K562 (cell line): ENCODE data around the gene IMMP2L. TPM values are rescaled to one million over a fixed set of nuclear protein-coding genes. Genes with fewer than 3 reads are reported as not detected.
A peak's percentile ranks its signal among the peaks of the same experiment; 100 is the strongest.

Experiments
- CHD2 ChIP-seq: IDR thresholded peaks from 2 replicates; pipeline ENCODE4 v1.6.1; 2011; ENCODE audit warnings: low read depth, low read length
- HIVEP1 ChIP-seq: fragments of 250-450 bp; sonication (Bioruptor Pico); IDR thresholded peaks from 2 replicates; pipeline ENCODE4 v1.4.0; 2020; ENCODE audit warnings: mild to moderate bottlenecking
- PRPF4 ChIP-seq: fragments of 200-400 bp; formaldehyde crosslinking; IDR thresholded peaks from one replicate; pipeline ENCODE4 v1.6.1; 2017; ENCODE audit warnings: low read length, low read depth, mild to moderate bottlenecking; ENCODE audit not compliant: insufficient read depth, poor library complexity, severe bottlenecking
- WHSC1 ChIP-seq: IDR thresholded peaks from one replicate; pipeline ENCODE4 v1.6.1; 2012; ENCODE audit warnings: low read length, control low read depth, inconsistent platforms
- polyA plus RNA-seq, 8 experiments: library from polyadenylated mRNA; depleted of rRNA in 4 of 8; stranded (reverse) in 5 of 8; unstranded in 3 of 8; fragments of >200 nt; fragmentation: Nextera tagmentation in 2 of 8; fragmentation: Illumina TruSeq in 1 of 8; extraction: Ambion mirVana in 2 of 8; extraction: Trizol in 1 of 8; gene quantifications; 2 replicates each; pipeline versions ENCODE4 v1.2.1 to v1.2.3, GENCODE V29; 2011 to 2014; ENCODE audit warnings: inconsistent platforms in 1 of 8, missing spikeins in 1 of 8
- total RNA-seq, 7 experiments: library from RNA; depleted of rRNA in 6 of 7; stranded (reverse); fragments of >200 nt in 6 of 7; fragmentation: Illumina TruSeq in 2 of 7; extraction: Trizol in 2 of 7; gene quantifications; 2 replicates each; pipeline versions ENCODE4 v1.2.1 to v1.2.3, GENCODE V29; 2011 to 2021; ENCODE audit warnings: low replicate concordance in 1 of 7
- TF ChIP-seq, protein P1 (sequence below): sonication (generic); formaldehyde crosslinking; IDR thresholded peaks from 2 replicates; pipeline ENCODE4 v1.4.0; 2020; ENCODE audit warnings: mild to moderate bottlenecking, missing genetic modification reagents
- TF ChIP-seq, protein P2 (sequence below): fragments of 450-650 bp; IDR thresholded peaks from 2 replicates; pipeline ENCODE4 v1.6.1; 2016; ENCODE audit warnings: mild to moderate bottlenecking, moderate library complexity

The IMMP2L gene
- total and polyA plus RNA-seq, 9 of the 15 experiments (the other 6 are each of a cell fraction or from before 2014, with no cell fraction given): 29.7 to 116 (median 53.0) TPM

DNA sequence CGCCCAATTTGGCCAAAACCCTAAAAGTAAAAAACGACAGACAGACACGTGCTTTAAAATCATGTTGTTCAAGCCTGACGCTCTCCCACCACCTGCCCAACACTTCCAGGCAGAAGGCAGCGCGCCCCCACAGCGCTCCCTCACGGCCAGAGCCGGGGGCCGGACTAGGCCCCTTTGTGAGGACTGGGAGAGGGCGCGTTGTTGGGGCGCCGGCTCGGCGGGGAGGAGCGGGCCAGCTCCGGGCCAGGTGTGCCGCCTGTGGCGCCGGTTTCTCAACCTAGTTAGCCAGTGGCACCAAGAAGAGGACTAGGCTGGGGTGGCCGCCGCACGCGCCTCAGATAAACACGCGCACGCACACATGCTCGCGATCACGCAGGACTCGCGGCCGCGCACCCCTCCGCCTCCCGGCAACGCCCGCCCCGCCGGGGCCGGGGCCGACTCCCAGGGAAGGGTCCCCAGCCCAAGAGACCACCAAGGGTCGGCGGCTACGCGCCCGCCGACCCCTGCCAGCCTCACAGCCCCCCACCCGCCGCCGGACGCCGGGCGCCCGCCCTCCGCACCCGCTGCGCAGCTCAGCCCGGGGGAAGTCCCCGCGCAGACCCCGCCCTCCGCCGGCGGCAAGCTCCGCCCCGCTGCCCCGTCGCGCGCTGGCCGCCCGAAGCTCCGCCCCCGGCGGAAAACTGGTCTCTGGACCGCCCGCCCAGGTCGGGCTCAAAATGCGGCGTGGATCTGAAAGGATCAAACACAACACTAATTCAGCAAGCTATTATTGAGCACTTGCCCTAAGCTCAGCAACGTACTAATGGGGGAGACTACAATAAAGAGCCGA lies at the start of gene IMMP2L (continued):
- TF ChIP-seq, protein P1, sequence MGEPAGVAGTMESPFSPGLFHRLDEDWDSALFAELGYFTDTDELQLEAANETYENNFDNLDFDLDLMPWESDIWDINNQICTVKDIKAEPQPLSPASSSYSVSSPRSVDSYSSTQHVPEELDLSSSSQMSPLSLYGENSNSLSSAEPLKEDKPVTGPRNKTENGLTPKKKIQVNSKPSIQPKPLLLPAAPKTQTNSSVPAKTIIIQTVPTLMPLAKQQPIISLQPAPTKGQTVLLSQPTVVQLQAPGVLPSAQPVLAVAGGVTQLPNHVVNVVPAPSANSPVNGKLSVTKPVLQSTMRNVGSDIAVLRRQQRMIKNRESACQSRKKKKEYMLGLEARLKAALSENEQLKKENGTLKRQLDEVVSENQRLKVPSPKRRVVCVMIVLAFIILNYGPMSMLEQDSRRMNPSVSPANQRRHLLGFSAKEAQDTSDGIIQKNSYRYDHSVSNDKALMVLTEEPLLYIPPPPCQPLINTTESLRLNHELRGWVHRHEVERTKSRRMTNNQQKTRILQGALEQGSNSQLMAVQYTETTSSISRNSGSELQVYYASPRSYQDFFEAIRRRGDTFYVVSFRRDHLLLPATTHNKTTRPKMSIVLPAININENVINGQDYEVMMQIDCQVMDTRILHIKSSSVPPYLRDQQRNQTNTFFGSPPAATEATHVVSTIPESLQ (CRISPR knock-in tag): peak; percentile 97; the same call in 1 of the 2 replicates
- no peak for TF ChIP-seq WHSC1
- peak; percentile 61 for TF ChIP-seq CHD2
- peak; percentile 54; the same call in 1 of the 2 replicates for TF ChIP-seq HIVEP1 (CRISPR knock-in tag)
- peak; percentile 25 for TF ChIP-seq PRPF4
- TF ChIP-seq, protein P2, sequence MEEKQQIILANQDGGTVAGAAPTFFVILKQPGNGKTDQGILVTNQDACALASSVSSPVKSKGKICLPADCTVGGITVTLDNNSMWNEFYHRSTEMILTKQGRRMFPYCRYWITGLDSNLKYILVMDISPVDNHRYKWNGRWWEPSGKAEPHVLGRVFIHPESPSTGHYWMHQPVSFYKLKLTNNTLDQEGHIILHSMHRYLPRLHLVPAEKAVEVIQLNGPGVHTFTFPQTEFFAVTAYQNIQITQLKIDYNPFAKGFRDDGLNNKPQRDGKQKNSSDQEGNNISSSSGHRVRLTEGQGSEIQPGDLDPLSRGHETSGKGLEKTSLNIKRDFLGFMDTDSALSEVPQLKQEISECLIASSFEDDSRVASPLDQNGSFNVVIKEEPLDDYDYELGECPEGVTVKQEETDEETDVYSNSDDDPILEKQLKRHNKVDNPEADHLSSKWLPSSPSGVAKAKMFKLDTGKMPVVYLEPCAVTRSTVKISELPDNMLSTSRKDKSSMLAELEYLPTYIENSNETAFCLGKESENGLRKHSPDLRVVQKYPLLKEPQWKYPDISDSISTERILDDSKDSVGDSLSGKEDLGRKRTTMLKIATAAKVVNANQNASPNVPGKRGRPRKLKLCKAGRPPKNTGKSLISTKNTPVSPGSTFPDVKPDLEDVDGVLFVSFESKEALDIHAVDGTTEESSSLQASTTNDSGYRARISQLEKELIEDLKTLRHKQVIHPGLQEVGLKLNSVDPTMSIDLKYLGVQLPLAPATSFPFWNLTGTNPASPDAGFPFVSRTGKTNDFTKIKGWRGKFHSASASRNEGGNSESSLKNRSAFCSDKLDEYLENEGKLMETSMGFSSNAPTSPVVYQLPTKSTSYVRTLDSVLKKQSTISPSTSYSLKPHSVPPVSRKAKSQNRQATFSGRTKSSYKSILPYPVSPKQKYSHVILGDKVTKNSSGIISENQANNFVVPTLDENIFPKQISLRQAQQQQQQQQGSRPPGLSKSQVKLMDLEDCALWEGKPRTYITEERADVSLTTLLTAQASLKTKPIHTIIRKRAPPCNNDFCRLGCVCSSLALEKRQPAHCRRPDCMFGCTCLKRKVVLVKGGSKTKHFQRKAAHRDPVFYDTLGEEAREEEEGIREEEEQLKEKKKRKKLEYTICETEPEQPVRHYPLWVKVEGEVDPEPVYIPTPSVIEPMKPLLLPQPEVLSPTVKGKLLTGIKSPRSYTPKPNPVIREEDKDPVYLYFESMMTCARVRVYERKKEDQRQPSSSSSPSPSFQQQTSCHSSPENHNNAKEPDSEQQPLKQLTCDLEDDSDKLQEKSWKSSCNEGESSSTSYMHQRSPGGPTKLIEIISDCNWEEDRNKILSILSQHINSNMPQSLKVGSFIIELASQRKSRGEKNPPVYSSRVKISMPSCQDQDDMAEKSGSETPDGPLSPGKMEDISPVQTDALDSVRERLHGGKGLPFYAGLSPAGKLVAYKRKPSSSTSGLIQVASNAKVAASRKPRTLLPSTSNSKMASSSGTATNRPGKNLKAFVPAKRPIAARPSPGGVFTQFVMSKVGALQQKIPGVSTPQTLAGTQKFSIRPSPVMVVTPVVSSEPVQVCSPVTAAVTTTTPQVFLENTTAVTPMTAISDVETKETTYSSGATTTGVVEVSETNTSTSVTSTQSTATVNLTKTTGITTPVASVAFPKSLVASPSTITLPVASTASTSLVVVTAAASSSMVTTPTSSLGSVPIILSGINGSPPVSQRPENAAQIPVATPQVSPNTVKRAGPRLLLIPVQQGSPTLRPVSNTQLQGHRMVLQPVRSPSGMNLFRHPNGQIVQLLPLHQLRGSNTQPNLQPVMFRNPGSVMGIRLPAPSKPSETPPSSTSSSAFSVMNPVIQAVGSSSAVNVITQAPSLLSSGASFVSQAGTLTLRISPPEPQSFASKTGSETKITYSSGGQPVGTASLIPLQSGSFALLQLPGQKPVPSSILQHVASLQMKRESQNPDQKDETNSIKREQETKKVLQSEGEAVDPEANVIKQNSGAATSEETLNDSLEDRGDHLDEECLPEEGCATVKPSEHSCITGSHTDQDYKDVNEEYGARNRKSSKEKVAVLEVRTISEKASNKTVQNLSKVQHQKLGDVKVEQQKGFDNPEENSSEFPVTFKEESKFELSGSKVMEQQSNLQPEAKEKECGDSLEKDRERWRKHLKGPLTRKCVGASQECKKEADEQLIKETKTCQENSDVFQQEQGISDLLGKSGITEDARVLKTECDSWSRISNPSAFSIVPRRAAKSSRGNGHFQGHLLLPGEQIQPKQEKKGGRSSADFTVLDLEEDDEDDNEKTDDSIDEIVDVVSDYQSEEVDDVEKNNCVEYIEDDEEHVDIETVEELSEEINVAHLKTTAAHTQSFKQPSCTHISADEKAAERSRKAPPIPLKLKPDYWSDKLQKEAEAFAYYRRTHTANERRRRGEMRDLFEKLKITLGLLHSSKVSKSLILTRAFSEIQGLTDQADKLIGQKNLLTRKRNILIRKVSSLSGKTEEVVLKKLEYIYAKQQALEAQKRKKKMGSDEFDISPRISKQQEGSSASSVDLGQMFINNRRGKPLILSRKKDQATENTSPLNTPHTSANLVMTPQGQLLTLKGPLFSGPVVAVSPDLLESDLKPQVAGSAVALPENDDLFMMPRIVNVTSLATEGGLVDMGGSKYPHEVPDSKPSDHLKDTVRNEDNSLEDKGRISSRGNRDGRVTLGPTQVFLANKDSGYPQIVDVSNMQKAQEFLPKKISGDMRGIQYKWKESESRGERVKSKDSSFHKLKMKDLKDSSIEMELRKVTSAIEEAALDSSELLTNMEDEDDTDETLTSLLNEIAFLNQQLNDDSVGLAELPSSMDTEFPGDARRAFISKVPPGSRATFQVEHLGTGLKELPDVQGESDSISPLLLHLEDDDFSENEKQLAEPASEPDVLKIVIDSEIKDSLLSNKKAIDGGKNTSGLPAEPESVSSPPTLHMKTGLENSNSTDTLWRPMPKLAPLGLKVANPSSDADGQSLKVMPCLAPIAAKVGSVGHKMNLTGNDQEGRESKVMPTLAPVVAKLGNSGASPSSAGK: peak; percentile 99
